GM23248 (cell line): ENCODE results near the gene PNMA1.

Experiments used
- EZH2 ChIP-seq: fragments of 200-600 bp; sonication (generic); IDR thresholded peaks from 2 replicates; pipeline ENCODE4 v1.6.1; 2018; ENCODE audit warnings: antibody characterized with exemption, mild to moderate bottlenecking; ENCODE audit not compliant: insufficient read depth, poor library complexity, severe bottlenecking
- EZH2phosphoT487 ChIP-seq: fragments of 200-600 bp; sonication (generic); IDR thresholded peaks from 2 replicates; pipeline ENCODE4 v1.6.1; 2018; ENCODE audit warnings: antibody characterized with exemption, moderate library complexity, mild to moderate bottlenecking, low read depth; ENCODE audit not compliant: insufficient read depth

DNA sequence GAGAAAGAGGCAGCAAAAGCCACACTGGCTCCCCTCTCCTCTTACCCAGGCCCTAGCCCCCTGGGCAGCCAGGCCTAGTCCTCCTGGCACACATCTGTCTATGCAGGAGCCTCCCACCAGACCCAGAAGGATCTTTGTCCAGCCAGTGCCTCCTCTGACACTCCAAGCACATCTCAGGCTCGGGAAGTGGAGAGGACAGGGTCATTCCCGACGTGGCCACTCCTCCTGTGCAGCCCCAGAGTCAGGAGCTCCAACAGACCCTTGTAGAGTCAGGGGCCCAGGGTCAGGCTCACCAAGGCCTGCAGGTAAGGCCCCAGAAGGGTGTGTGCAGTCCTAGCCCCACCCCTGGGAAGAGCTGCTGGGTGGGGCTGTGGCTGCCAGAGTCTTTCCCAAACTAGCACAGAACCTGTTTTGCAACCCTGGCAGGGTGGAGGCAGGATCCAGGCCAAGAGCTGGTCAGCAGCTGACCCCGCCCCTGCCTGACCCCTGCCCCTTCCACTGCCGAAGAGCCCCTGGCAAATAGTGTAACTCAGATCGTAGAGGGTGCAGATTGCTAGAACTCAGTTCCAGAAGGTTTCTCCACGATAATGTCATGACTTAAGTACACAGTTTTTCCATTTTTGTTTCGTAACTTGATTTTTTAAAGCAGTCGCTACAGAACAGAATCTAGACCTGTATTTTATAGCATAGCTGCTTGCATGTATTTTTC is 26.6 kb upstream of the PNMA1 start:
- TF ChIP-seq EZH2 (no peak), EZH2phosphoT487 (no peak)
